Upper lobe of right lung (tissue), 1 donor: Measurements from ENCODE around the gene ETFB. TPM values are rescaled to one million over a fixed set of nuclear protein-coding genes. Genes with fewer than 3 reads are reported as not detected.

Experiments used
- ATAC-seq: fragments of 200-7000 bp; cut with Tn5 transposase; one replicate; pipeline ENCODE4 v1.9.1; 2020; ENCODE audit warnings: mild to moderate bottlenecking, moderate library complexity
- DNase-seq: peaks from one replicate; pipeline ENCODE4 v3.0.0-alpha.2; 2020
- H3K27ac ChIP-seq: fragments of 200-600 bp; one replicate; pipeline ENCODE4 v1.8.0; 2022
- H3K27me3 ChIP-seq: fragments of 200-600 bp; one replicate; pipeline ENCODE4 v1.8.0; 2022; ENCODE audit warnings: mild to moderate bottlenecking
- H3K36me3 ChIP-seq: fragments of 200-600 bp; one replicate; pipeline ENCODE4 v1.8.0; 2022
- H3K4me1 ChIP-seq: fragments of 200-600 bp; one replicate; pipeline ENCODE4 v1.8.0; 2022
- H3K4me3 ChIP-seq: fragments of 200-600 bp; one replicate; pipeline ENCODE4 v1.8.0; 2022; ENCODE audit warnings: mild to moderate bottlenecking
- H3K9me3 ChIP-seq: fragments of 200-600 bp; one replicate; pipeline ENCODE4 v1.8.0; 2022
- intact Hi-C: fragments of 100-400 bp; cut with DNase I; formaldehyde crosslinking; loops from one replicate; pipeline ENCODE4 v1.11.0; 2022
- total RNA-seq: library from RNA; stranded (reverse); fragmentation: NEBNext Ultra II Directional; extraction: Animal tissue kit (Norgen Biotek cat#: 25700); gene quantifications from one replicate; pipeline ENCODE4 v1.2.1, GENCODE V29; 2021
- TF ChIP-seq, protein P1 (sequence below): fragments of 200-600 bp; IDR thresholded peaks from one replicate; pipeline ENCODE4 v1.8.0; 2022; ENCODE audit warnings: antibody characterized with exemption
- donor health status: DM: no; HTN: yes; CAD: no; lungs with severe emphysema.

ETFB gene
- total RNA-seq, 1 donor from 2014 or later, result 54.5 TPM

DNA sequence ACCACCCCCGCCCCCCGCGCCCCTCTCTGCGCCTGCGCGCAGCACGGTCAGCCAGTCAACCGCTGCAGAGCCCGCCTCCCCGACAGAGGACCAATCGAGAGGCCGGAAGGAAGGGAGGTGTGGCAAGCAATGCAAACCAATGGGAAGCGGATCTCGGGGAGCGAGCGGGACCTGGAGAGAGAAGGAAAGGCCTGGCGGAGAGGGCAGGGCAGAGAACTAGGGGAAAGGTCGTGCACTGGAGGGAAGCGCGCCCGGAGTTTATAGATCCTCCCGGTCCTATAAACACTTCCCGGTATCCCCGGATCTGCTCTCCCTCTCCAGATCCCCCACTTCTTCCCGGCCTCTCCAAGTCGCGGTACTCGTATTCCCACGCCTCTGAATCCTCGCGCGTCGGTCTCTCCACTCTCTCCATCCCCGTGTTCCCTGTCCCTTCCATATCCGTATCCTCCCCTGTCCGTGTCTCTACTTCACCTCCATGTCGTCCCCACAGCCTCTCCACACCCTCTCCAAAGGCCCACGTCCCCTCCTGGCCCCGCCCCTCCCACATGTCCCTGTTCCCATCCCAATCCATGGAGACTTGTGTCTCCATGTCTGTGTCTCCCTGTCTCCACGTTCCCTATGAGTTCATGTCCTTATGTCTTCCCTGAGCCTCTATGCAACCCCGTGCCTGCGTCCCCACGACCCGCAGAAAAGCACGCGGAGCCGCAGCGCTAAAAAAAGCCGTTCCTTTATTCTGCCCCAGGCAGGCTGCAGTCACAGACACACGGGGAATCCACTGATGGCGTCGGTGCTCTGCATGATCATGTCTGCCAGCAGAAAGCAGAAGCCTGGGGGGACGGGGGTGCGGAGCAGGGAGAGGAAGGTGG is 434 bp upstream of the ETFB start:
- no peaks in the 10 kb centered on the region for H3K36me3 ChIP-seq
- peaks cover 16% of the 10 kb centered on the region for H3K4me1 ChIP-seq
- DNase-seq, result peak; percentile 99
- H3K4me3 ChIP-seq, result peak overlapping the region; percentile 85
- intact Hi-C loops, result no loop called here
- no peaks in the 10 kb centered on the region for H3K27me3 ChIP-seq
- peak overlapping the region; percentile 92 for H3K27ac ChIP-seq
- TF ChIP-seq, protein P1, sequence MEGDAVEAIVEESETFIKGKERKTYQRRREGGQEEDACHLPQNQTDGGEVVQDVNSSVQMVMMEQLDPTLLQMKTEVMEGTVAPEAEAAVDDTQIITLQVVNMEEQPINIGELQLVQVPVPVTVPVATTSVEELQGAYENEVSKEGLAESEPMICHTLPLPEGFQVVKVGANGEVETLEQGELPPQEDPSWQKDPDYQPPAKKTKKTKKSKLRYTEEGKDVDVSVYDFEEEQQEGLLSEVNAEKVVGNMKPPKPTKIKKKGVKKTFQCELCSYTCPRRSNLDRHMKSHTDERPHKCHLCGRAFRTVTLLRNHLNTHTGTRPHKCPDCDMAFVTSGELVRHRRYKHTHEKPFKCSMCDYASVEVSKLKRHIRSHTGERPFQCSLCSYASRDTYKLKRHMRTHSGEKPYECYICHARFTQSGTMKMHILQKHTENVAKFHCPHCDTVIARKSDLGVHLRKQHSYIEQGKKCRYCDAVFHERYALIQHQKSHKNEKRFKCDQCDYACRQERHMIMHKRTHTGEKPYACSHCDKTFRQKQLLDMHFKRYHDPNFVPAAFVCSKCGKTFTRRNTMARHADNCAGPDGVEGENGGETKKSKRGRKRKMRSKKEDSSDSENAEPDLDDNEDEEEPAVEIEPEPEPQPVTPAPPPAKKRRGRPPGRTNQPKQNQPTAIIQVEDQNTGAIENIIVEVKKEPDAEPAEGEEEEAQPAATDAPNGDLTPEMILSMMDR, result no peak
- H3K9me3 ChIP-seq, result no peaks in the 10 kb centered on the region
- peak; percentile 84 for ATAC-seq

GRCh38 chr19:51365211-51365964 is 800 bp downstream of the ETFB start:
- intact Hi-C loops, result no loop called here
- Histone ChIP-seq H3K4me1 (peaks cover 16% of the 10 kb centered on the region), H3K27me3 (no peaks in the 10 kb centered on the region), H3K36me3 (no peaks in the 10 kb centered on the region), H3K4me3 (peak overlapping the region; percentile 85), H3K9me3 (no peaks in the 10 kb centered on the region), H3K27ac (peak overlapping the region; percentile 92)
- no peak for DNase-seq
- TF ChIP-seq, protein P1, result peak; percentile 8
- no peak for ATAC-seq

- no peak overlapping the region for H3K27ac ChIP-seq
- H3K36me3 ChIP-seq, result no peaks in the 10 kb centered on the region
These were observed 1.7 kb downstream of the ETFB start for GRCh38 chr19:51364200-51365106.

GRCh38 chr19:51361239-51361638 is 4.9 kb downstream of the ETFB start:
- DNase-seq (no peak), ATAC-seq (no peak)
- no peaks in the 10 kb centered on the region for H3K9me3 ChIP-seq
- TF ChIP-seq, protein P1, result no peak
- intact Hi-C loops, result no loop called here
- no peak overlapping the region for H3K27ac ChIP-seq
- H3K4me1 ChIP-seq, result peaks cover 16% of the 10 kb centered on the region
- H3K36me3 ChIP-seq, result no peaks in the 10 kb centered on the region
- no peak overlapping the region for H3K4me3 ChIP-seq
- H3K27me3 ChIP-seq, result no peaks in the 10 kb centered on the region

More at GRCh38 chr19:51364200-51365106, 1.7 kb downstream of the ETFB start:
- H3K9me3 ChIP-seq, result no peaks in the 10 kb centered on the region
- DNase-seq, result no peak
- TF ChIP-seq, protein P1, result no peak
- H3K4me1 ChIP-seq, result peaks cover 16% of the 10 kb centered on the region
- H3K27me3 ChIP-seq, result no peaks in the 10 kb centered on the region
- no peak overlapping the region for H3K4me3 ChIP-seq
- intact Hi-C loops, result no loop called here
- ATAC-seq, result no peak

DNA sequence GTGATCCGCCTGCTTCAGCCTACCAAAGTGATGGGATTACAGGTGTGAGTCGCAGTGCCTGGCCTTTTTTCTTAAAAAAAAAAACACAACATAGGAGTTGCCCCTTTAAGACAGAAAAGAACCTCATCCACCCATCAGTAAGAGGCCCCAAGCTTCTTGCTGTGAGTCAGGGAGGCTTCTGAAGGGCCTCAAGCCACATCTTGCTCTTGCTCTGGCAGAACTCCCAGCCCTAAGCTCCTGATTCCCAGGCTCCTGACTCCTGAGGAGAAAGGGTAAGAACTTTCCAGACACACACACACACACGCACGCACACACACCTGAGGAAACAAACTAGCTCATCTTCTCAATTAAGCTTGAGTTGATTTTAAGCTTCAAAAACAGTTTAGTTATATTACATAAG is 6.9 kb downstream of the ETFB start:
- no peak overlapping the region for H3K27ac ChIP-seq
- H3K9me3 ChIP-seq, result no peaks in the 10 kb centered on the region
- H3K27me3 ChIP-seq, result no peaks in the 10 kb centered on the region
- H3K4me1 ChIP-seq, result peaks cover 7% of the 10 kb centered on the region
- DNase-seq (no peak), ATAC-seq (no peak)
- TF ChIP-seq, protein P1, result no peak
- H3K36me3 ChIP-seq, result no peaks in the 10 kb centered on the region
- no peak overlapping the region for H3K4me3 ChIP-seq
- intact Hi-C loops, result no loop called here
